GM12873 (cell line): ENCODE results near the gene NARS2.

ENCODE experiments used
- CTCF ChIP-seq: IDR thresholded peaks from 2 replicates; pipeline ENCODE4 v1.5.1; 2012; ENCODE audit warnings: low read depth, mild to moderate bottlenecking, moderate library complexity, low read length, control low read depth; ENCODE audit not compliant: insufficient read depth; ENCODE audit errors: missing control alignments

The NARS2 gene

GRCh38 chr11:78416285-78417174, 158.1 kb downstream of the NARS2 start:
- TF ChIP-seq CTCF, result peak; percentile 67

- TF ChIP-seq CTCF, result no peak
Observed at GRCh38 chr11:78415338-78415737, 159.3 kb downstream of the NARS2 start.

- peak; percentile 40 for TF ChIP-seq CTCF
Observed at GRCh38 chr11:78414321-78415051, 160.2 kb downstream of the NARS2 start.

- no peak for TF ChIP-seq CTCF
Observed at GRCh38 chr11:78408619-78409018, 166.0 kb downstream of the NARS2 start.

GRCh38 chr11:78406568-78407196, 168.0 kb downstream of the NARS2 start:
- TF ChIP-seq CTCF, result no peak

- TF ChIP-seq CTCF, result no peak
Observed at GRCh38 chr11:78405805-78406204, 168.9 kb downstream of the NARS2 start.

- no peak for TF ChIP-seq CTCF
Observed at GRCh38 chr11:78403781-78404180, 170.9 kb downstream of the NARS2 start.
